HepG2 (cell line): ENCODE data around the gene OR2T34. TPM values are rescaled to one million over a fixed set of nuclear protein-coding genes. Genes with fewer than 3 reads are reported as not detected.

ENCODE experiments used
- ATAC-seq: fragments of 200-7000 bp; cut with Tn5 transposase; 3 replicates; pipeline ENCODE4 v1.9.1; 2020; ENCODE audit warnings: mild to moderate bottlenecking, moderate library complexity
- BruUV-seq: library from RNA; stranded (reverse); fragments of 400-500 nt; replicated peaks from 2 replicates; lab custom pipeline; 2021; lab: Mats Ljungman, UMichigan
- CTCF ChIA-PET: fragments of 300-600 bp; formaldehyde crosslinking; extraction: SDS; loops from one replicate; lab custom pipeline; 2021; ENCODE audit warnings: low total read pairs, inconsistent platforms, low intra/inter-chr PET ratio; lab: Yijun Ruan, JAX
- POLR2A ChIA-PET: fragments of 350-600 bp; sonication (Branson Sonifier 250); formaldehyde crosslinking; loops from one replicate; lab custom pipeline; 2020; ENCODE audit warnings: antibody characterized with exemption, inconsistent platforms; lab: Yijun Ruan, JAX
- DNase-seq: peaks from one replicate; pipeline ENCODE4 v3.0.0-alpha.2; 2015; ENCODE audit warnings: low spot score
- FAIRE-seq: peaks from 3 replicates; lab custom pipeline; 2011; peaks lifted over from hg19 to GRCh38; lab: Jason Lieb, UNC
- H2AFZ ChIP-seq: one replicate; pipeline ENCODE4 v1.6.1; 2011; ENCODE audit warnings: low read length, inconsistent platforms
- H3K27ac ChIP-seq: fragments of 300-600 bp; 3 replicates; pipeline ENCODE4 v1.8.0; 2011; ENCODE audit warnings: mixed run types, mild to moderate bottlenecking, mixed read lengths, low read length, inconsistent platforms; ENCODE audit not compliant: insufficient read depth; ENCODE audit errors: extremely low read length
- H3K27me3 ChIP-seq, 2 experiments: fragments of 200-600 bp in 1 of 2; 2 replicates in 1 of 2; 3 replicates in 1 of 2; pipeline versions ENCODE4 v1.6.0 to v1.8.0; 2011; ENCODE audit warnings: low read length in 2 of 2, mild to moderate bottlenecking in 2 of 2, moderate library complexity in 2 of 2, inconsistent platforms in 1 of 2; ENCODE audit not compliant: insufficient read depth in 2 of 2, control insufficient read depth in 1 of 2
- H3K36me3 ChIP-seq, 2 experiments: fragments of 200-600 bp in 1 of 2; replicated peaks in 1 of 2; 2 replicates in 1 of 2; 3 replicates in 1 of 2; pipeline versions ENCODE4 v1.5.1 to v1.8.0; 2011; ENCODE audit warnings: low read length in 2 of 2, inconsistent platforms in 1 of 2; ENCODE audit not compliant: insufficient read depth in 2 of 2, control insufficient read depth in 1 of 2
- H3K4me1 ChIP-seq: 2 replicates; pipeline ENCODE4 v1.5.1; 2012; ENCODE audit warnings: low read length, inconsistent platforms; ENCODE audit not compliant: insufficient read depth
- H3K4me2 ChIP-seq: 2 replicates; pipeline ENCODE4 v1.6.0; 2011; ENCODE audit warnings: low read depth, low read length, inconsistent platforms
- H3K4me3 ChIP-seq, 3 experiments: fragments of 200-600 bp in 1 of 3; sonication (generic), shearing (Covaris generic) in 1 of 3; replicated peaks in 1 of 3; 2 replicates each; pipeline ENCODE4 v1.5.1; 2011 to 2016; ENCODE audit warnings: low read length in 3 of 3, inconsistent platforms in 2 of 3, low read depth in 2 of 3, mild to moderate bottlenecking in 2 of 3, control low read depth in 1 of 3, mixed read lengths in 1 of 3; ENCODE audit not compliant: insufficient read depth in 1 of 3
- H3K79me2 ChIP-seq: one replicate; pipeline ENCODE4 v1.6.1; 2011; ENCODE audit warnings: low read length, inconsistent platforms; ENCODE audit not compliant: insufficient read depth
- H3K9ac ChIP-seq: 2 replicates; pipeline ENCODE4 v1.6.0; 2011; ENCODE audit warnings: mild to moderate bottlenecking, low read depth, low read length, inconsistent platforms; ENCODE audit not compliant: insufficient read depth
- H3K9me3 ChIP-seq: 2 replicates; pipeline ENCODE4 v1.5.1; 2012; ENCODE audit warnings: mild to moderate bottlenecking, low read length
- H4K20me1 ChIP-seq: 2 replicates; pipeline ENCODE4 v1.6.0; 2011; ENCODE audit warnings: inconsistent platforms, mild to moderate bottlenecking, low read length, moderate library complexity; ENCODE audit not compliant: insufficient read depth
- ATF7 ChIP-seq, 2 experiments: fragments of 450-650 bp in 1 of 2; sonication (generic) in 1 of 2; formaldehyde crosslinking in 1 of 2; IDR thresholded peaks; 2 replicates each; pipeline versions ENCODE4 v1.4.0 to v1.6.1; 2016 to 2020; ENCODE audit warnings: antibody characterized with exemption in 1 of 2, mild to moderate bottlenecking in 1 of 2, missing genetic modification reagents in 1 of 2
- ELF1 ChIP-seq: sonication (generic); formaldehyde crosslinking; IDR thresholded peaks from 2 replicates; pipeline ENCODE4 v1.4.0; 2020; ENCODE audit warnings: missing genetic modification reagents
- KDM5A ChIP-seq: fragments of 200-600 bp; sonication (generic); IDR thresholded peaks from 2 replicates; pipeline ENCODE4 v1.7.0; 2018; ENCODE audit warnings: antibody characterized with exemption, mild to moderate bottlenecking, low read length, borderline replicate concordance
- MAFF ChIP-seq: IDR thresholded peaks from 2 replicates; pipeline ENCODE4 v1.6.1; 2011; ENCODE audit warnings: low read depth, low read length, improper control_type of control experiment
- MAFK ChIP-seq, 2 experiments: IDR thresholded peaks in 1 of 2; conservative IDR thresholded peaks in 1 of 2; 2 replicates each; pipeline ENCODE4 v1.6.1; 2011; ENCODE audit warnings: improper control_type of control experiment in 2 of 2, low read length in 2 of 2
- MTA1 ChIP-seq: sonication (generic); formaldehyde crosslinking; IDR thresholded peaks from 2 replicates; pipeline ENCODE4 v1.4.0; 2020; ENCODE audit warnings: missing genetic modification reagents, mild to moderate bottlenecking, borderline replicate concordance
- PLRG1 ChIP-seq: fragments of 450-650 bp; conservative IDR thresholded peaks from 2 replicates; pipeline ENCODE4 v1.6.1; 2016
- PRDM10 ChIP-seq: sonication (generic); formaldehyde crosslinking; IDR thresholded peaks from 2 replicates; pipeline ENCODE4 v1.4.0; 2020; ENCODE audit warnings: low read depth, missing genetic modification reagents
- SMYD3 ChIP-seq: sonication (generic); formaldehyde crosslinking; IDR thresholded peaks from 2 replicates; pipeline ENCODE4 v1.8.1; 2023; ENCODE audit warnings: mild to moderate bottlenecking, missing genetic modification reagents
- SPEN ChIP-seq: sonication (generic); formaldehyde crosslinking; IDR thresholded peaks from 2 replicates; pipeline ENCODE4 v1.5.1; 2020; ENCODE audit warnings: low read depth, mild to moderate bottlenecking, missing genetic modification reagents
- TCF12 ChIP-seq, 2 experiments: fragments of 450-650 bp in 1 of 2; sonication (generic) in 1 of 2; formaldehyde crosslinking in 1 of 2; IDR thresholded peaks; 2 replicates each; pipeline versions ENCODE4 v1.6.1 to v1.8.0; 2017 to 2022; ENCODE audit warnings: antibody characterized with exemption in 1 of 2, mild to moderate bottlenecking in 1 of 2, missing genetic modification reagents in 1 of 2, moderate library complexity in 1 of 2
- XRCC5 ChIP-seq: fragments of 200-400 bp; formaldehyde crosslinking; optimal IDR thresholded peaks from 2 replicates; pipeline ENCODE3; 2017; ENCODE audit warnings: mild to moderate bottlenecking, low read length
- ZNF263 ChIP-seq: sonication (generic); formaldehyde crosslinking; IDR thresholded peaks from 2 replicates; pipeline ENCODE4 v1.4.0; 2020; ENCODE audit warnings: missing genetic modification reagents
- ZNF616 ChIP-seq: sonication (generic); formaldehyde crosslinking; IDR thresholded peaks from 2 replicates; pipeline ENCODE4 v1.5.0; 2020; ENCODE audit warnings: low read depth, mild to moderate bottlenecking, missing genetic modification reagents
- ZSCAN12 ChIP-seq: sonication (generic); formaldehyde crosslinking; IDR thresholded peaks from 2 replicates; pipeline ENCODE4 v1.9.0; 2021; ENCODE audit warnings: mild to moderate bottlenecking, missing genetic modification reagents
- WGBS: methylation state at CpG from one replicate; pipeline ENCODE4 v1.1.6; 2017; ENCODE audit warnings: low lambda C conversion rate; 5-methylcytosine and 5-hydroxymethylcytosine counted together
- in situ Hi-C: cut with HindIII; loops from 2 replicates; pipeline ENCODE4 v1.10.0; 2017; ENCODE audit warnings: low pct_unique_long_range_greater_than_20kb; ENCODE audit not compliant: extremely low pct_ligation_motif_present
- intact Hi-C: fragments of 100-400 bp; cut with micrococcal nuclease; formaldehyde crosslinking; loops from one replicate; pipeline ENCODE4 v1.10.0; 2022; ENCODE audit not compliant: unreplicated experiment
- polyA plus RNA-seq, 8 experiments: library from polyadenylated mRNA; depleted of rRNA in 3 of 8; stranded (reverse) in 7 of 8; unstranded in 1 of 8; fragments of >200 nt; fragmentation: Illumina TruSeq in 4 of 8; extraction: Trizol in 4 of 8; gene quantifications; 2 replicates each; pipeline versions ENCODE4 v1.2.1 to v1.2.3, GENCODE V29; 2011 to 2016; ENCODE audit warnings: low read depth in 4 of 8, missing spikeins in 1 of 8, mixed read lengths in 1 of 8; ENCODE audit not compliant: insufficient read depth in 1 of 8
- total RNA-seq, 5 experiments: library from RNA; depleted of rRNA; stranded (reverse); fragments of >200 nt; fragmentation: Illumina TruSeq; extraction: Trizol; gene quantifications; 2 replicates each; pipeline ENCODE4 v1.2.3, GENCODE V29; 2016; ENCODE audit warnings: low read depth in 1 of 5
- TF ChIP-seq, protein P1 (sequence below): sonication (generic); formaldehyde crosslinking; IDR thresholded peaks from 2 replicates; pipeline ENCODE4 v1.8.1; 2023; ENCODE audit warnings: mild to moderate bottlenecking, missing genetic modification reagents
- TF ChIP-seq, protein P2 (sequence below): sonication (generic); formaldehyde crosslinking; IDR thresholded peaks from 2 replicates; pipeline ENCODE4 v1.4.0; 2020; ENCODE audit warnings: mild to moderate bottlenecking, missing genetic modification reagents

The OR2T34 gene
- total and polyA plus RNA-seq, 2 of the 13 experiments (the other 11 are each of a cell fraction or from before 2014, with no cell fraction given) = not detected

DNA sequence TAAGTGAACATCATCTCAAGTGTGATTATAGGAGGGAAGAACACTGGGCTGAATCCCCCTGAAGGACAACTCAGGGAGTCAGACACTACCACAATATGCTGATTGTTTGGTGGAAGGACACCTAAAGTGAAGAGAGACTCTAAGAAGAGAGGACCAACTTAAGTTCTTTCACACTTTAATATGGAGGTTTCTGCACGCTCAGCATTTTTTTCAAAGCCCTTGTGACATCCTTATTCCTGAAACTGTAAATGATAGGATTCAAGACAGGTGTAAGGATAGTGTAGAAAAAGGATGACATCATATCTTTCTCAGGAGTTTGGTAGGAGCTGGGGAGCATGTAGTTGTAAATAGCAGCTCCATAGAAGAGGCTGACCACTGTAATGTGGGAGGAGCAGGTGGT is 18.1 kb upstream of the OR2T34 start:
- H3K27ac ChIP-seq = no peak overlapping the region
- no peak overlapping the region for H3K9ac ChIP-seq
- TF ChIP-seq, protein P1, sequence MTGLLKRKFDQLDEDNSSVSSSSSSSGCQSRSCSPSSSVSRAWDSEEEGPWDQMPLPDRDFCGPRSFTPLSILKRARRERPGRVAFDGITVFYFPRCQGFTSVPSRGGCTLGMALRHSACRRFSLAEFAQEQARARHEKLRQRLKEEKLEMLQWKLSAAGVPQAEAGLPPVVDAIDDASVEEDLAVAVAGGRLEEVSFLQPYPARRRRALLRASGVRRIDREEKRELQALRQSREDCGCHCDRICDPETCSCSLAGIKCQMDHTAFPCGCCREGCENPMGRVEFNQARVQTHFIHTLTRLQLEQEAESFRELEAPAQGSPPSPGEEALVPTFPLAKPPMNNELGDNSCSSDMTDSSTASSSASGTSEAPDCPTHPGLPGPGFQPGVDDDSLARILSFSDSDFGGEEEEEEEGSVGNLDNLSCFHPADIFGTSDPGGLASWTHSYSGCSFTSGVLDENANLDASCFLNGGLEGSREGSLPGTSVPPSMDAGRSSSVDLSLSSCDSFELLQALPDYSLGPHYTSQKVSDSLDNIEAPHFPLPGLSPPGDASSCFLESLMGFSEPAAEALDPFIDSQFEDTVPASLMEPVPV (CRISPR knock-in tag) = no peak
- peak; percentile 97 for TF ChIP-seq MAFF
- TF ChIP-seq ELF1 = no peak
- TF ChIP-seq, protein P2, sequence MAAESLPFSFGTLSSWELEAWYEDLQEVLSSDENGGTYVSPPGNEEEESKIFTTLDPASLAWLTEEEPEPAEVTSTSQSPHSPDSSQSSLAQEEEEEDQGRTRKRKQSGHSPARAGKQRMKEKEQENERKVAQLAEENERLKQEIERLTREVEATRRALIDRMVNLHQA (CRISPR knock-in tag) = no peak
- no peak for TF ChIP-seq SMYD3 (CRISPR knock-in tag)
- no peak for TF ChIP-seq ZNF263
- no peak for TF ChIP-seq SPEN
- no peak for TF ChIP-seq XRCC5
- no peak for TF ChIP-seq TCF12 (IDR thresholded peaks at IDR 0.05)
- TF ChIP-seq TCF12 (CRISPR knock-in tag; IDR thresholded peaks at IDR 0.05) = no peak
- TF ChIP-seq MTA1 (CRISPR knock-in tag) = no peak
- TF ChIP-seq ATF7 (IDR thresholded peaks at IDR 0.05) = peak; percentile 86
- no peak for TF ChIP-seq ATF7 (CRISPR knock-in tag; IDR thresholded peaks at IDR 0.05)
- TF ChIP-seq MAFK (conservative IDR thresholded peaks at IDR 0.05 in 1 of 2, IDR thresholded peaks at IDR 0.05 in 1 of 2; ENCODE audit: low read length in 2 of 2) = peak; percentile 96 to 98
- no peak for TF ChIP-seq PLRG1
- no peak for TF ChIP-seq ZSCAN12 (CRISPR knock-in tag)
- TF ChIP-seq KDM5A = no peak
- no peak for TF ChIP-seq PRDM10 (CRISPR knock-in tag)
- TF ChIP-seq ZNF616 (CRISPR knock-in tag) = no peak
- H3K36me3 ChIP-seq = no peaks in the 10 kb centered on the region
- H4K20me1 ChIP-seq = no peaks in the 10 kb centered on the region
- H2AFZ ChIP-seq = no peak overlapping the region
- CTCF ChIA-PET = no interaction called here
- no peaks in the 10 kb centered on the region for H3K79me2 ChIP-seq
- in situ Hi-C loops (no loop called here), intact Hi-C loops (no loop called here)
- no peak overlapping the region for H3K4me3 ChIP-seq
- H3K27me3 ChIP-seq = no peaks in the 10 kb centered on the region
- no peak for DNase-seq
- no peaks in the 10 kb centered on the region for H3K4me1 ChIP-seq
- H3K4me2 ChIP-seq = no peak overlapping the region
- no peaks in the 10 kb centered on the region for H3K9me3 ChIP-seq
- FAIRE-seq = no peak
- no peak for ATAC-seq
- no TSS peak for BruUV-seq
- WGBS = 0% methylated on average over 1 of the region's 1 CpG
- POLR2A ChIA-PET = no interaction called here
